ENCODE data around the gene CDKN2B-AS1. TPM values are rescaled to one million over a fixed set of nuclear protein-coding genes. Genes with fewer than 3 reads are reported as not detected.

Gene CDKN2B-AS1
- total and polyA plus RNA-seq, 8 donors: 0.24 to 0.92 (median 0.55) TPM; not detected in 3

DNA sequence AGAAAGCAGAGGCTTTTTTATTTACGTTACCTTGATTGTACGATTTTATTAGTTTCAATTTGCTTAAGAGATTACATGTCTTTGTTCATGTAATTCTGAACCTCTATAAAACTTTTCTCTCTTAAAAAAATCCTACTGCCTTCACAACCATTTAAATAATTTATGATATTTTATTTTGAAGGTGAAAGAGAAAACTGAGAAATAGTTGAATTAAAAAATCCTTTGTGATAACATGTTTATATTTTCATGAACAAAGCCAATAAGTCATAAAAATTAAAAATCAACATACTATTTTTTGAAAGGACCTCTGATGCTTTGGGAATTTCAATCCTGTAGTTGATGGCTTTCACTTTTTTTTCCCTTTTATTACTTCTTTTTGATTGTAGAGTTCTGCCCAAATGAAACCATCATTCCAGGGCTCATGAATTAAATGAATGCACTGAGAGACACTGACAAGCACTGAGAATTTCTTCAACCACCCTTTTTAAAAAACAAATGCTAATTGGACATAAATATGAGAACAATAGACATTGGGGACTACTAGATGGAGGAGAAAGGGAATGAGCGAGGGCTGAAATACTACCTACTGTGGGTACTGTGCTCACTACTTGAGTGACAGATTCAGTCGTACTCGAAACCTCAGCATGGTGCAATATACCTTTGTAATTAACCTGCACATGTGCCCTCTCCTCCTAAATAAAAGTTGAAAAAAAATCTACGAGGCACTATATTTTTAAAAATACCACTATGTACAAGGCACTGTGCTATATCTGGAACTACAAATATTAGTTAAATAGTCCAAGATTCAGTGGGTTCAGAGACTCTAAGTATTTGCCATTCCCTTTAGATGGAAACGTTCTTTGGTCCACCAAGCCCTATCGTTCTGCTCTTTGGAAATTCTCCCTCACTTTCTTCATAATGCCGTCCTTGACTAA is 6.3 kb upstream of the CDKN2B-AS1 start:
- intact Hi-C loops (cut with DNase I): no loop called here
- no peak overlapping the region for H3K4me3 ChIP-seq
- H3K36me3 ChIP-seq: no peaks in the 10 kb centered on the region
- WGBS, 2 donors: 32 to 35% methylated on average over 9 of the region's 9 CpGs
- H3K4me1 ChIP-seq: no peaks in the 10 kb centered on the region
- no peak for DNase-seq
- peaks cover 4 to 66% (median 20%) of the 10 kb centered on the region in 4 donors for H3K27me3 ChIP-seq
- TF ChIP-seq CTCF (IDR thresholded peaks at IDR 0.05): no peak
- peak; percentile 82 for FAIRE-seq
- no peaks in the 10 kb centered on the region for H3K9me3 ChIP-seq
- no peak overlapping the region for H3K27ac ChIP-seq
- no peak for ATAC-seq

- ATAC-seq (no peak), FAIRE-seq (no peak), DNase-seq (no peak)
- no peak overlapping the region for H3K4me3 ChIP-seq
- no peaks in the 10 kb centered on the region for H3K36me3 ChIP-seq
- peaks cover 0 to 4% (median 0%) of the 10 kb centered on the region in 3 donors for H3K4me1 ChIP-seq
- H3K9me3 ChIP-seq: no peaks in the 10 kb centered on the region
- H3K27me3 ChIP-seq: peaks cover 4 to 62% (median 18%) of the 10 kb centered on the region in 4 donors
- intact Hi-C loops (cut with DNase I): no loop called here
- no peak overlapping the region for H3K27ac ChIP-seq
- WGBS, 2 donors: 12 to 17% methylated on average over 35 of the region's 35 CpGs
- TF ChIP-seq CTCF (IDR thresholded peaks at IDR 0.05): no peak
These were observed 5.0 kb upstream of the CDKN2B-AS1 start for GRCh38 chr9:21989440-21990189.

- intact Hi-C loops (cut with DNase I): no loop called here
- H3K27me3 ChIP-seq: peaks cover 4 to 54% (median 15%) of the 10 kb centered on the region in 4 donors
- WGBS, 2 donors: 84 to 88% methylated on average over 5 of the region's 5 CpGs
- TF ChIP-seq CTCF (IDR thresholded peaks at IDR 0.05): no peak
- H3K4me3 ChIP-seq: no peak overlapping the region
- peaks cover 0 to 4% (median 0%) of the 10 kb centered on the region in 3 donors for H3K4me1 ChIP-seq
- no peaks in the 10 kb centered on the region for H3K9me3 ChIP-seq
- no peak for DNase-seq
- H3K27ac ChIP-seq: no peak overlapping the region
- ATAC-seq: no peak
- no peaks in the 10 kb centered on the region for H3K36me3 ChIP-seq
- no peak for FAIRE-seq
These were observed 3.3 kb upstream of the CDKN2B-AS1 start for GRCh38 chr9:21991072-21991959.

- Histone ChIP-seq H3K27me3 (peaks cover 4 to 48% (median 12%) of the 10 kb centered on the region in 4 donors), H3K4me3 (no peak overlapping the region)
- intact Hi-C loops (cut with DNase I): no loop called here
These were observed 1.6 kb upstream of the CDKN2B-AS1 start for GRCh38 chr9:21993007-21993406.

More at GRCh38 chr9:21993007-21993406, 1.6 kb upstream of the CDKN2B-AS1 start:
- FAIRE-seq: no peak
- no peak for TF ChIP-seq CTCF (IDR thresholded peaks at IDR 0.05)
- no peak overlapping the region for H3K27ac ChIP-seq
- no peaks in the 10 kb centered on the region for H3K36me3 ChIP-seq
- no peaks in the 10 kb centered on the region for H3K9me3 ChIP-seq
- WGBS, 2 donors: 95% methylated on average over 4 of the region's 4 CpGs
- no peak for ATAC-seq
- DNase-seq: no peak
- H3K4me1 ChIP-seq: peaks cover 0 to 4% (median 0%) of the 10 kb centered on the region in 3 donors
